Measurements from ENCODE around the gene LRSAM1. TPM values are rescaled to one million over a fixed set of nuclear protein-coding genes. Genes with fewer than 3 reads are reported as not detected.

The LRSAM1 gene
- total and polyA plus RNA-seq, 7 donors = 8.3 to 17.7 (median 13.3) TPM

GRCh38 chr9:127523312-127523851 is 72.1 kb downstream of the LRSAM1 start:
- TF ChIP-seq, protein P1, sequence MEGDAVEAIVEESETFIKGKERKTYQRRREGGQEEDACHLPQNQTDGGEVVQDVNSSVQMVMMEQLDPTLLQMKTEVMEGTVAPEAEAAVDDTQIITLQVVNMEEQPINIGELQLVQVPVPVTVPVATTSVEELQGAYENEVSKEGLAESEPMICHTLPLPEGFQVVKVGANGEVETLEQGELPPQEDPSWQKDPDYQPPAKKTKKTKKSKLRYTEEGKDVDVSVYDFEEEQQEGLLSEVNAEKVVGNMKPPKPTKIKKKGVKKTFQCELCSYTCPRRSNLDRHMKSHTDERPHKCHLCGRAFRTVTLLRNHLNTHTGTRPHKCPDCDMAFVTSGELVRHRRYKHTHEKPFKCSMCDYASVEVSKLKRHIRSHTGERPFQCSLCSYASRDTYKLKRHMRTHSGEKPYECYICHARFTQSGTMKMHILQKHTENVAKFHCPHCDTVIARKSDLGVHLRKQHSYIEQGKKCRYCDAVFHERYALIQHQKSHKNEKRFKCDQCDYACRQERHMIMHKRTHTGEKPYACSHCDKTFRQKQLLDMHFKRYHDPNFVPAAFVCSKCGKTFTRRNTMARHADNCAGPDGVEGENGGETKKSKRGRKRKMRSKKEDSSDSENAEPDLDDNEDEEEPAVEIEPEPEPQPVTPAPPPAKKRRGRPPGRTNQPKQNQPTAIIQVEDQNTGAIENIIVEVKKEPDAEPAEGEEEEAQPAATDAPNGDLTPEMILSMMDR (IDR thresholded peaks at IDR 0.05) = peak; percentile 14
- peaks cover 0 to 16% of the 10 kb centered on the region in 2 donors for H3K36me3 ChIP-seq (ENCODE audit: insufficient read depth in 1 of 2, low read depth in 1 of 2)
- intact Hi-C loops (cut with DNase I) = loop anchor here in 1 of 2 donors (5.0 kb wide), 2 partner anchors 34 to 54 kb away; no protein-coding TSS in a partner anchor
- H3K27me3 ChIP-seq (ENCODE audit: insufficient read depth in 3 of 3, low read length in 2 of 3) = no peaks in the 10 kb centered on the region
- no peak overlapping the region for H3K27ac ChIP-seq
- peaks cover 10% of the 10 kb centered on the region for H3K4me1 ChIP-seq
- ATAC-seq (no peak), DNase-seq (no peak)
- no peak overlapping the region for H3K4me3 ChIP-seq
- H3K9me3 ChIP-seq = peaks cover 9% of the 10 kb centered on the region
- WGBS, 3 donors = 88 to 96% (median 93%) methylated on average over 9 of the region's 9 CpGs

- no peak for ATAC-seq
- H3K36me3 ChIP-seq (ENCODE audit: insufficient read depth in 1 of 2, low read depth in 1 of 2) = peaks cover 0 to 16% of the 10 kb centered on the region in 2 donors
Observed at GRCh38 chr9:127524373-127524772, 73.1 kb downstream of the LRSAM1 start.

GRCh38 chr9:127525401-127526188 is 74.3 kb downstream of the LRSAM1 start:
- DNase-seq (no peak), ATAC-seq (no peak)
- Histone ChIP-seq H3K36me3 (ENCODE audit: insufficient read depth in 1 of 2, low read depth in 1 of 2) (peaks cover 0 to 16% of the 10 kb centered on the region in 2 donors), H3K27me3 (ENCODE audit: insufficient read depth in 3 of 3, low read length in 2 of 3) (no peaks in the 10 kb centered on the region), H3K4me1 (peaks cover 15% of the 10 kb centered on the region), H3K9me3 (peaks cover 9% of the 10 kb centered on the region), H3K27ac (no peak overlapping the region), H3K4me3 (no peak overlapping the region)
- 79 to 88% (median 81%) methylated on average over 8 of the region's 8 CpGs for WGBS, 3 donors
- TF ChIP-seq, protein P1 (IDR thresholded peaks at IDR 0.05) = peak; percentile 47
- intact Hi-C loops (cut with DNase I) = no loop called here

More at GRCh38 chr9:127524373-127524772, 73.1 kb downstream of the LRSAM1 start:
- intact Hi-C loops (cut with DNase I) = loop anchor here in 1 of 2 donors (5.0 kb wide), 2 partner anchors 33 to 53 kb away; no protein-coding TSS in a partner anchor
- Histone ChIP-seq H3K27ac (no peak overlapping the region), H3K4me1 (peaks cover 15% of the 10 kb centered on the region), H3K27me3 (ENCODE audit: insufficient read depth in 3 of 3, low read length in 2 of 3) (no peaks in the 10 kb centered on the region), H3K4me3 (no peak overlapping the region), H3K9me3 (peaks cover 9% of the 10 kb centered on the region)
- DNase-seq = no peak
- TF ChIP-seq, protein P1 (IDR thresholded peaks at IDR 0.05) = no peak
- WGBS, 3 donors = 53 to 65% (median 55%) methylated on average over 6 of the region's 6 CpGs

GRCh38 chr9:127526655-127527559 is 75.6 kb downstream of the LRSAM1 start:
- Histone ChIP-seq H3K4me3 (no peak overlapping the region), H3K27me3 (ENCODE audit: insufficient read depth in 3 of 3, low read length in 2 of 3) (no peaks in the 10 kb centered on the region), H3K36me3 (ENCODE audit: insufficient read depth in 1 of 2, low read depth in 1 of 2) (peaks cover 0 to 16% of the 10 kb centered on the region in 2 donors), H3K9me3 (peaks cover 9% of the 10 kb centered on the region), H3K27ac (no peak overlapping the region), H3K4me1 (peaks cover 11% of the 10 kb centered on the region)
- WGBS, 3 donors = 77 to 86% (median 81%) methylated on average over 28 to 30 of the region's 30 CpGs
- DNase-seq = no peak
- intact Hi-C loops (cut with DNase I) = no loop called here
- TF ChIP-seq, protein P1 (IDR thresholded peaks at IDR 0.05) = no peak
- no peak for ATAC-seq

Measured in psoas muscle (tissue), 8 donors.